Testis (tissue), 3 donors: Measurements from ENCODE around the gene SLC22A31. TPM values are rescaled to one million over a fixed set of nuclear protein-coding genes. Genes with fewer than 3 reads are reported as not detected.

Experiments used
- DNase-seq: peaks from one replicate; pipeline ENCODE4 v3.0.0-alpha.2; 2019
- H3K27ac ChIP-seq, 2 donors: fragments of 200-600 bp; sonication (generic); one replicate each; pipeline ENCODE4 v1.5.1; 2019
- H3K27me3 ChIP-seq: fragments of 200-600 bp; sonication (generic); one replicate; pipeline ENCODE4 v1.5.1; 2019
- H3K36me3 ChIP-seq: fragments of 200-600 bp; sonication (generic); one replicate; pipeline ENCODE4 v1.5.1; 2017; ENCODE audit warnings: low read depth; ENCODE audit errors: missing control alignments
- H3K4me1 ChIP-seq: fragments of 200-600 bp; sonication (generic); one replicate; pipeline ENCODE4 v1.5.1; 2019
- H3K4me3 ChIP-seq, 2 donors: fragments of 200-600 bp; sonication (generic); one replicate each; pipeline ENCODE4 v1.5.1; 2017 to 2019
- H3K9me3 ChIP-seq: fragments of 200-600 bp; sonication (generic); one replicate; pipeline ENCODE4 v1.5.1; 2017
- CTCF ChIP-seq, 3 experiments: fragments of 450-650 bp in 2 of 3; fragments of 200-600 bp in 1 of 3; sonication (generic) in 1 of 3; IDR thresholded peaks; one replicate each; pipeline ENCODE4 v1.5.1; 2016 to 2019; ENCODE audit warnings: antibody characterized with exemption in 3 of 3, mild to moderate bottlenecking in 2 of 3, moderate library complexity in 1 of 3
- POLR2A ChIP-seq: fragments of 450-650 bp; IDR thresholded peaks from one replicate; pipeline ENCODE4 v1.6.1; 2017; ENCODE audit warnings: antibody characterized with exemption, mild to moderate bottlenecking, moderate library complexity
- WGBS, 2 donors: methylation state at CpG; one replicate each; pipeline ENCODE4 v1.1.5; 2018; 5-methylcytosine and 5-hydroxymethylcytosine counted together
- intact Hi-C: fragments of 100-400 bp; cut with DNase I; formaldehyde crosslinking; loops from one replicate; pipeline ENCODE4 v1.15.1; 2023; ENCODE audit warnings: low total_unique reads
- polyA plus RNA-seq: library from polyadenylated mRNA; stranded (reverse); fragments of 350-450 nt; fragmentation: Illumina TruSeq; extraction: RNeasy Lipid Tissue Mini Kit (QIAGEN cat#74804); gene quantifications from one replicate; pipeline ENCODE4 v1.2.3, GENCODE V29; 2014; ENCODE audit warnings: low read depth, low replicate concordance; ENCODE audit not compliant: insufficient read depth
- total RNA-seq, 2 donors: library from RNA; depleted of rRNA; stranded (reverse); fragments of >200 nt; gene quantifications; one replicate each; pipeline ENCODE4 v1.2.3, GENCODE V29; 2016

The SLC22A31 gene
- total and polyA plus RNA-seq, 3 donors from 2014 or later = 3.9 to 8.2 (median 6.2) TPM

GRCh38 chr16:89172528-89173173, 27.7 kb downstream of the SLC22A31 start:
- Histone ChIP-seq H3K27me3 (no peaks in the 10 kb centered on the region), H3K36me3 (no peaks in the 10 kb centered on the region), H3K27ac (no peak overlapping the region), H3K4me3 (no peak overlapping the region), H3K4me1 (peaks cover 5% of the 10 kb centered on the region), H3K9me3 (no peaks in the 10 kb centered on the region)
- intact Hi-C loops = no loop called here
- 64 to 68% methylated on average over 6 to 13 of the region's 13 CpGs for WGBS, 2 donors
- TF ChIP-seq POLR2A = no peak
- TF ChIP-seq CTCF (IDR thresholded peaks at IDR 0.05) = no peak
- DNase-seq = no peak

GRCh38 chr16:89172171-89172527, 28.2 kb downstream of the SLC22A31 start:
- no peak for DNase-seq
- Histone ChIP-seq H3K36me3 (no peaks in the 10 kb centered on the region), H3K27ac (no peak overlapping the region), H3K4me3 (no peak overlapping the region), H3K4me1 (peaks cover 6% of the 10 kb centered on the region), H3K9me3 (no peaks in the 10 kb centered on the region), H3K27me3 (no peaks in the 10 kb centered on the region)
- TF ChIP-seq CTCF (IDR thresholded peaks at IDR 0.05) = no peak
- no peak for TF ChIP-seq POLR2A
- intact Hi-C loops = no loop called here
- WGBS, 2 donors = 72 to 79% methylated on average over 6 to 11 of the region's 11 CpGs

- 0 to 2% methylated on average over 8 to 43 of the region's 74 CpGs for WGBS, 2 donors
Observed at GRCh38 chr16:89171216-89172170, 28.8 kb downstream of the SLC22A31 start, which contains the start of gene CDH15. TSS of gene CDH15 (plus strand) at chr16:89171748. CDS start at chr16:89171832, 84 bp downstream.

More at GRCh38 chr16:89171216-89172170, 28.8 kb downstream of the SLC22A31 start, which contains the start of gene CDH15:
- TF ChIP-seq POLR2A = no peak
- no peak for TF ChIP-seq CTCF (IDR thresholded peaks at IDR 0.05)
- H3K4me1 ChIP-seq = peaks cover 8% of the 10 kb centered on the region
- H3K27me3 ChIP-seq = no peaks in the 10 kb centered on the region
- H3K36me3 ChIP-seq = no peaks in the 10 kb centered on the region
- H3K9me3 ChIP-seq = no peaks in the 10 kb centered on the region
- peak; percentile 93 for DNase-seq
- H3K27ac ChIP-seq = no peak within 1 kb of the TSS
- peak within 1 kb of the TSS in 1 of 2 donors; percentile 2 for H3K4me3 ChIP-seq
- intact Hi-C loops = no loop called here
